ENCODE data around the gene AHRR. TPM values are rescaled to one million over a fixed set of nuclear protein-coding genes. Genes with fewer than 3 reads are reported as not detected.
"Not testable (repeated sequence)": the region's sequence is repeated elsewhere in the genome, so short reads cannot be mapped to it uniquely, and the experiment has no call there.

AHRR gene
- total RNA-seq, 6 experiments from 2014 or later, result 30.9 to 55.7 (median 51.9) TPM

DNA sequence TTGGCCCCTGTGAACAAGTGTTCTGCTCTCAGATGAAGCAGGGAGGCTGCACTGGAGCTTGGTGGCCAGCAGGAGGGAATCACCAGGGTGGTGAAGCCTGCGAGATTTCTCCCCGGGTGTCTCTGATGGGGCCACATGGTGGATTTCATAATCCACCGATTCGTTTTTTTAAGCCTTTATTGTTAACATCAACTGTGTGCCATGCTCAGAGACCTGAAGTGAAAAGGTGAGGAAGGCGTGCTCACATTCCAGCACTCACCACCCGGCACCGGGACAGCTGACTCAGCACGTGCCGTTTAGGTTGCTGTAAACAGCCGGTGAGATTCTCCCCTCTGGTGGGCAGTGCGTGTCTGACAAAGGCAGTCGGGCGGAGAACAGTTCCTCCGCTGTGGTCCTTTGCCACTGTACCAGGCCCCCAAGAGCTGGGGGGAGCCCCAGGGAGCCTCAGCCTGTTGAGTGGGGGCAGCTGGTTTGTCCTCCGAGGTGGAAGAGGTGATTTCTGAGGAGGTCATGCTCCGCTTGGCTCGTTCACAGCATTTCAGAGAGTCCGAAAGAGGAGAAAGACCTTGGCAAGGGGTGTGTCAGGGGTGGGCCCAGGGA is 12.7 kb upstream of the AHRR start:
- Mint-ChIP-seq H3K9me3 (no peaks in the 10 kb centered on the region), H3K27ac (peak overlapping the region; percentile 43; the same call in 1 of the 2 replicates), H3K36me3 (ENCODE audit: low read depth) (peaks cover 14% of the 10 kb centered on the region), H3K4me1 (ENCODE audit: low read depth) (peaks cover 7% of the 10 kb centered on the region), H3K4me3 (no peak overlapping the region), H3K27me3 (ENCODE audit: insufficient read depth) (no peaks in the 10 kb centered on the region; the same call in 1 of the 2 replicates)
- peak; percentile 23 for DNase-seq
- TF ChIP-seq, protein P1, sequence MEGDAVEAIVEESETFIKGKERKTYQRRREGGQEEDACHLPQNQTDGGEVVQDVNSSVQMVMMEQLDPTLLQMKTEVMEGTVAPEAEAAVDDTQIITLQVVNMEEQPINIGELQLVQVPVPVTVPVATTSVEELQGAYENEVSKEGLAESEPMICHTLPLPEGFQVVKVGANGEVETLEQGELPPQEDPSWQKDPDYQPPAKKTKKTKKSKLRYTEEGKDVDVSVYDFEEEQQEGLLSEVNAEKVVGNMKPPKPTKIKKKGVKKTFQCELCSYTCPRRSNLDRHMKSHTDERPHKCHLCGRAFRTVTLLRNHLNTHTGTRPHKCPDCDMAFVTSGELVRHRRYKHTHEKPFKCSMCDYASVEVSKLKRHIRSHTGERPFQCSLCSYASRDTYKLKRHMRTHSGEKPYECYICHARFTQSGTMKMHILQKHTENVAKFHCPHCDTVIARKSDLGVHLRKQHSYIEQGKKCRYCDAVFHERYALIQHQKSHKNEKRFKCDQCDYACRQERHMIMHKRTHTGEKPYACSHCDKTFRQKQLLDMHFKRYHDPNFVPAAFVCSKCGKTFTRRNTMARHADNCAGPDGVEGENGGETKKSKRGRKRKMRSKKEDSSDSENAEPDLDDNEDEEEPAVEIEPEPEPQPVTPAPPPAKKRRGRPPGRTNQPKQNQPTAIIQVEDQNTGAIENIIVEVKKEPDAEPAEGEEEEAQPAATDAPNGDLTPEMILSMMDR (IDR thresholded peaks at IDR 0.05), result peak; percentile 66

DNA sequence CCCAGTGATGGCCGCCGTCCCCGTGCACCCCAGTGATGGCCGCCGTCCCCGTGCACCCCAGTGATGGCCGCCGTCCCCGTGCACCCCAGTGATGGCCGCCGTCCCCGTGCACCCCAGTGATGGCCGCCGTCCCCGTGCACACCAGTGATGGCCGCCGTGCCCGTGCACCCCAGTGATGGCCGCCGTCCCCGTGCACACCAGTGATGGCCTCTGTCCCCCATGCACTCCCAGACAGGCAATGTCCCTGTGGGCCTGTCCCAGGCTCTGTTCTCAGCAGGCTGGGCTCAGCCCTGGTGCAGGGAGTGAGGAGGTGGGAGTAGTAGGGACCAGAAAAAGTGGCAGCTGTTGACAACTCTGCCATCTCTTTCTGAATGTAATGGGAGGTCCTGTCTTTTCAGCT is 11.7 kb upstream of the AHRR start:
- not testable (repeated sequence) for H3K27me3 Mint-ChIP-seq (ENCODE audit: insufficient read depth); H3K27ac Mint-ChIP-seq; H3K4me1 Mint-ChIP-seq (ENCODE audit: low read depth); DNase-seq; H3K4me3 Mint-ChIP-seq; H3K9me3 Mint-ChIP-seq
- H3K36me3 Mint-ChIP-seq (ENCODE audit: low read depth), result peaks cover 14% of the 10 kb centered on the region

DNA sequence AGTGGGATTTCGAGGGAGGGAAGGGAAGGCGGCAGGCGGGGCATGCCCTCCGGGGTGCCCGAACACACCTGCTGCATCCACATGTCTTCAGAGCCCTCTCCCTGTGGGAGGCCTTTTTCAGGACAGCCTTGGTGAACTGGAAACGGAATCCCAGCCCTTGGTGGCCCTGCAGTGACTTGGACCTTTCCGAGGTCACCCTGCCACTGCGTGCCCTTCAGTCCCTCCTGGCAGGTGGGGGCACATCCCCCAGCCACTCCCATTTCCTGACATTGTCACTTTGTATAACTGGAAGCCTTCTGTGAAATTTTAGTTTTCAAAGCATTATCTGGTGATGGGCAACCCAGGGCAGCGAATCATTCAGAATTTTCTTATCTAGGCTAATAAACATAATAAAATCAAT is 11.0 kb upstream of the AHRR start:
- Mint-ChIP-seq H3K36me3 (ENCODE audit: low read depth) (peaks cover 14% of the 10 kb centered on the region), H3K4me1 (ENCODE audit: low read depth) (peaks cover 7% of the 10 kb centered on the region)
- TF ChIP-seq, protein P1 (IDR thresholded peaks at IDR 0.05), result no peak

DNA sequence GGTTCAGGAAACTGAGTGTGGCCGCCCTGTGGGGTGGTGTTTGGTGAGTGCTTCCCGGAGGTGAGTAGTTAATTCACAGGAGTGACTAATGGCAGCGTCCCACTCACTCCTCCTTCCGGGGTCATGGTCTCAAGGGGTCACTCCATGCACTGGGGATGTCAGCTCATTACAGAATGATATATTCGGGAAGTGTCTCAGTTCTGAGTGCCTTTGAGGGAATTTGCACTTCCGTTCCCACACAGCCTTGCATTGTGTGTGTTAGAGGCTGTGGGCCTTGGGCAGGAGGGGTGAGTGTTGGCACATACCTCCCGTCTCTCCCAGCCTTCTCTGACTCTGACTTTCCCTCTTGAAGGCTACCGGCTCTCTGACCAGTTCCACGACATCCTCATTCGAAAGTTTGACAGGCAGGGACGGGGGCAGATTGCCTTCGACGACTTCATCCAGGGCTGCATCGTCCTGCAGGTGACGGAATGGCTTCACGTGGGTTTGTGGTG is 10.5 kb upstream of the AHRR start:
- no peak for DNase-seq
- H3K36me3 Mint-ChIP-seq (ENCODE audit: low read depth), result peaks cover 14% of the 10 kb centered on the region

More for the DNA sequence above, 11.0 kb upstream of the AHRR start:
- no peaks in the 10 kb centered on the region; the same call in 1 of the 2 replicates for H3K27me3 Mint-ChIP-seq (ENCODE audit: insufficient read depth)
- no peak overlapping the region for H3K27ac Mint-ChIP-seq
- no peak for DNase-seq
- no peaks in the 10 kb centered on the region for H3K9me3 Mint-ChIP-seq
- H3K4me3 Mint-ChIP-seq, result no peak overlapping the region

DNA sequence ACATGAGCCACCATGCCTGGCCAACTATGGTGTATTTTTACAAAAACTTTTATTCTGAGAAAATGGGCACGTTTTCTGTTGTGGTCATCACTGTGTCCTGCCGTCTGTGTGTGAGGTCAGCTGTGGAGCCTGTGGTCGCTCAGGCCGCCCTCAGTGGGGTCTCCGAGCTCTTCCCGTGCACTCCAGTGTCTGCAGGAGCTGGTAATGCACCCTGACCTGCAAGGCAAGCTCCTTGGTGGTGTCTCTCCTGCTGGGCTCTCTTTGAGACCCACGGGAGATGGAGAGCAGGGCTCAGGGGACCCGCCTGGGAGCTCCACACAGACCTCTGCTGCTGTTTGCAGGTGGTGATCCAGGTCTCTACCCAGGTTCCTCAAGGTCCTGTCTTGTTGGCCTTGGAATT is 9.6 kb upstream of the AHRR start:
- H3K4me3 Mint-ChIP-seq, result no peak overlapping the region
- H3K36me3 Mint-ChIP-seq (ENCODE audit: low read depth), result 0 out of 2 replicates have a peak, but pooled peaks cover 6% of the 10 kb centered on the region
- TF ChIP-seq, protein P1 (IDR thresholded peaks at IDR 0.05), result no peak
- DNase-seq, result no peak
- H3K27ac Mint-ChIP-seq, result no peak overlapping the region
- peaks cover 2% of the 10 kb centered on the region for H3K27me3 Mint-ChIP-seq (ENCODE audit: insufficient read depth)
- H3K4me1 Mint-ChIP-seq (ENCODE audit: low read depth), result peaks cover 7% of the 10 kb centered on the region
- no peaks in the 10 kb centered on the region for H3K9me3 Mint-ChIP-seq

More for the DNA sequence above, 10.5 kb upstream of the AHRR start:
- Mint-ChIP-seq H3K27ac (no peak overlapping the region), H3K4me3 (no peak overlapping the region), H3K4me1 (ENCODE audit: low read depth) (peaks cover 7% of the 10 kb centered on the region), H3K9me3 (no peaks in the 10 kb centered on the region), H3K27me3 (ENCODE audit: insufficient read depth) (no peaks in the 10 kb centered on the region; the same call in 1 of the 2 replicates)
- TF ChIP-seq, protein P1 (IDR thresholded peaks at IDR 0.05), result no peak

DNA sequence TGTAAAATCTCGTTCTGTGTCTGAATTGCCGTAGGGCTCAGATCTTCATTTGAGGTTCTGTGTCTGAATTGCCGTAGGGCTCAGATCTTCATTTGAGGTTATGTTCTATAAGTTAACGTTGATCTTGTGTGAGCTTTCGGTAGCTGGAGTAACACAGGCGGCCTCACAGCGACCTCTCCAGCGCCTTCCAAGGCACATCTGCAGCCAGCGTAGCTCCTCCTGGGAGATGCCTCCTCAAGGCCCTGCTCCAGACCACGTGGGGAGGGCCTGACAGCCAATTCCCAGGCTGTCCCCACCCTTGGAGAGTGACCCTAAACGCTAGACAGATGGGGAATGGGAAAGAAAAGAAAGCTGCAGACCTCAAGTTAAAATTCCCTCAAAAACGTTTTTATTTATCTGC is 8.7 kb upstream of the AHRR start:
- no peak for DNase-seq

More for the DNA sequence above, 8.7 kb upstream of the AHRR start:
- peaks cover 2% of the 10 kb centered on the region for H3K27me3 Mint-ChIP-seq (ENCODE audit: insufficient read depth)
- H3K4me3 Mint-ChIP-seq, result no peak overlapping the region
- TF ChIP-seq, protein P1 (IDR thresholded peaks at IDR 0.05), result no peak
- H3K36me3 Mint-ChIP-seq (ENCODE audit: low read depth), result 0 out of 2 replicates have a peak, but pooled peaks cover 6% of the 10 kb centered on the region
- peak overlapping the region; percentile 31; the same call in 1 of the 2 replicates for H3K27ac Mint-ChIP-seq
- H3K4me1 Mint-ChIP-seq (ENCODE audit: low read depth), result peaks cover 7% of the 10 kb centered on the region
- H3K9me3 Mint-ChIP-seq, result no peaks in the 10 kb centered on the region

Measured in HFFc6 (cell line).